SHP77 treated with DMSO at 0.1 percent for 48 hours (cell line): ENCODE data around the gene PFKFB1.
"Not testable (repeated sequence)": the region's sequence is repeated elsewhere in the genome, so short reads cannot be mapped to it uniquely, and the experiment has no call there.

Experiments
- DNase-seq: peaks from one replicate; lab custom pipeline; 2025; lab: John Stamatoyannopoulos, UW

PFKFB1 gene

GRCh38 chrX:54992911-54993622 is 921 bp downstream of the PFKFB1 start:
- no peak for DNase-seq

GRCh38 chrX:54991706-54992105 is 2.3 kb downstream of the PFKFB1 start:
- DNase-seq, result no peak

- not testable (repeated sequence) for DNase-seq
Measured at GRCh38 chrX:54983306-54983705, 10.7 kb downstream of the PFKFB1 start.

GRCh38 chrX:54980334-54980733 is 13.7 kb downstream of the PFKFB1 start:
- DNase-seq, result no peak

GRCh38 chrX:54979432-54979831 is 14.6 kb downstream of the PFKFB1 start:
- no peak for DNase-seq

GRCh38 chrX:54978448-54978847 is 15.5 kb downstream of the PFKFB1 start:
- no peak for DNase-seq

- DNase-seq, result no peak
Measured at GRCh38 chrX:54977387-54977786, 16.6 kb downstream of the PFKFB1 start.

GRCh38 chrX:54964766-54965497 is 29.1 kb downstream of the PFKFB1 start:
- no peak for DNase-seq

- DNase-seq, result no peak
Measured at GRCh38 chrX:54961750-54962149, 32.2 kb downstream of the PFKFB1 start.

- DNase-seq, result peak; percentile 71
Measured at GRCh38 chrX:54950730-54951375, 43.1 kb downstream of the PFKFB1 start.

- no peak for DNase-seq
Measured at GRCh38 chrX:54945224-54945623, 48.8 kb downstream of the PFKFB1 start.

- DNase-seq, result no peak
Measured at GRCh38 chrX:54944816-54945215, 49.2 kb downstream of the PFKFB1 start.

- no peak for DNase-seq
Measured at GRCh38 chrX:54937416-54937815, 56.6 kb downstream of the PFKFB1 start.

GRCh38 chrX:54935306-54935705 is 58.7 kb downstream of the PFKFB1 start:
- no peak for DNase-seq

GRCh38 chrX:54934890-54935289 is 59.1 kb downstream of the PFKFB1 start:
- no peak for DNase-seq

- DNase-seq, result no peak
Measured at GRCh38 chrX:54934058-54934457, 59.9 kb downstream of the PFKFB1 start.

- no peak for DNase-seq
Measured at GRCh38 chrX:54933150-54933826, 60.7 kb downstream of the PFKFB1 start.

- no peak for DNase-seq
Measured at GRCh38 chrX:54931107-54931506, 62.9 kb downstream of the PFKFB1 start.

GRCh38 chrX:54930291-54931049 is 63.5 kb downstream of the PFKFB1 start:
- no peak for DNase-seq

- no peak for DNase-seq
Measured at GRCh38 chrX:54928876-54929275, 65.1 kb downstream of the PFKFB1 start.

GRCh38 chrX:54926978-54927377 is 67.0 kb downstream of the PFKFB1 start:
- DNase-seq, result no peak

GRCh38 chrX:54923376-54923775 is 70.6 kb downstream of the PFKFB1 start:
- DNase-seq, result no peak
